CD4-positive, alpha-beta T cell treated with Interleukin-6 for 4 hours (primary cell): ENCODE data around the gene OST4.

Experiments
- DNase-seq: peaks from one replicate; pipeline ENCODE4 v3.0.0-alpha.2; 2020; ENCODE audit warnings: mixed read lengths

OST4 gene

GRCh38 chr2:27023740-27024139 lies 47.7 kb downstream of the OST4 start:
- DNase-seq: no peak

- DNase-seq: no peak
Measured at GRCh38 chr2:27021253-27022049, 50.0 kb downstream of the OST4 start.
